GM12873 (cell line): Measurements from ENCODE around the gene CHMP4B.

Experiments
- TF ChIP-seq, protein P1 (sequence below): IDR thresholded peaks from 2 replicates; pipeline ENCODE4 v1.5.1; 2012; ENCODE audit warnings: low read depth, mild to moderate bottlenecking, moderate library complexity, low read length, control low read depth; ENCODE audit not compliant: insufficient read depth; ENCODE audit errors: missing control alignments

Gene CHMP4B

DNA sequence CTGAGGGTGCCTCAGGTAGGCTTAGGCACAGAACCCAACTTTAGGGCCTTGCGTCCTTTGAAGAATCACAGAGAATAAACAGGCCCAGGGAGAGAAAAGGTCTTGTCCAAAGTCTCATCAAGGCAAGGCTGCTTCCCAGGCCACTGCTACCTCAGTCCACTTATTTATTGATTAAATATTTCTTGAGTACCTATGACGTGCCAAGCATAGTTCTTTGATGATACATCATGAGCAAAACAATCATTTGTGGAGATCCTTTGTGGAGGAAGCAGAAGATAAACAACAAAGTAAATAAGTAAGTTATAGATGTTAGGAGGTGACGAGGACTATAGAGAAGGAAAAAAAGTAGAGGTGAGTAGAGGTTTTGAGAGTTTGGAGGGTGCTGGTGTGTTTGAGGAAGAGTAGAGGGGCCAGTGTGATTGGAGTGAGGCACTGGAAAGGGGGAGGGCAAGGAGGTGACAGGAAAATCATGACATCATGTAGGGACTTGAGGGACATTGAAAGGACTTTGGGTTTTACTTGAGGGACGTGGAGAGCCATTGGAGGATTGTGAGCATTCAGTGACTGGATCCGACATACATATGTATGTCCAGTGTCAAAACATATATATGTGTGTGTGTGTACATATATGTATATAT is 14.1 kb upstream of the CHMP4B start:
- TF ChIP-seq, protein P1, sequence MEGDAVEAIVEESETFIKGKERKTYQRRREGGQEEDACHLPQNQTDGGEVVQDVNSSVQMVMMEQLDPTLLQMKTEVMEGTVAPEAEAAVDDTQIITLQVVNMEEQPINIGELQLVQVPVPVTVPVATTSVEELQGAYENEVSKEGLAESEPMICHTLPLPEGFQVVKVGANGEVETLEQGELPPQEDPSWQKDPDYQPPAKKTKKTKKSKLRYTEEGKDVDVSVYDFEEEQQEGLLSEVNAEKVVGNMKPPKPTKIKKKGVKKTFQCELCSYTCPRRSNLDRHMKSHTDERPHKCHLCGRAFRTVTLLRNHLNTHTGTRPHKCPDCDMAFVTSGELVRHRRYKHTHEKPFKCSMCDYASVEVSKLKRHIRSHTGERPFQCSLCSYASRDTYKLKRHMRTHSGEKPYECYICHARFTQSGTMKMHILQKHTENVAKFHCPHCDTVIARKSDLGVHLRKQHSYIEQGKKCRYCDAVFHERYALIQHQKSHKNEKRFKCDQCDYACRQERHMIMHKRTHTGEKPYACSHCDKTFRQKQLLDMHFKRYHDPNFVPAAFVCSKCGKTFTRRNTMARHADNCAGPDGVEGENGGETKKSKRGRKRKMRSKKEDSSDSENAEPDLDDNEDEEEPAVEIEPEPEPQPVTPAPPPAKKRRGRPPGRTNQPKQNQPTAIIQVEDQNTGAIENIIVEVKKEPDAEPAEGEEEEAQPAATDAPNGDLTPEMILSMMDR: no peak

DNA sequence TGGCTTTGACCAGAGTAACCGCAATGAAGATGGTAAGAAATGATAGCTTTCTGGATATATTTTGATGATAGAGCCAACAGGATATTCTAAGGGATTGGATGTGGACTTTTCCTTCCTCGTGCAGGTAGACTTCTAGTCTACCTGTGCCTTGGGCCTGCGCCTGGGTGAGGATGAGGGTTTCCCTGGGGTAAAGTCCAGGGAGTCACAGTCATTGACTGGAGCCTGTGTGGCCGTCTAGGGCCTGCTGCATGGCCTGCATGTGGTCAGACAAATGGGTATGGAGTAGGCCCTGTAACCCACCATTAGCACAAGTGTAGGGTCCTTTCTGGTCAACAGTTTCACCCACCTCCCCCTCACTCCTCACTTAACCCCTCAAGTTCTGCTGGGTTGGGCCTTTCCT is 12.7 kb upstream of the CHMP4B start:
- TF ChIP-seq, protein P1: no peak

DNA sequence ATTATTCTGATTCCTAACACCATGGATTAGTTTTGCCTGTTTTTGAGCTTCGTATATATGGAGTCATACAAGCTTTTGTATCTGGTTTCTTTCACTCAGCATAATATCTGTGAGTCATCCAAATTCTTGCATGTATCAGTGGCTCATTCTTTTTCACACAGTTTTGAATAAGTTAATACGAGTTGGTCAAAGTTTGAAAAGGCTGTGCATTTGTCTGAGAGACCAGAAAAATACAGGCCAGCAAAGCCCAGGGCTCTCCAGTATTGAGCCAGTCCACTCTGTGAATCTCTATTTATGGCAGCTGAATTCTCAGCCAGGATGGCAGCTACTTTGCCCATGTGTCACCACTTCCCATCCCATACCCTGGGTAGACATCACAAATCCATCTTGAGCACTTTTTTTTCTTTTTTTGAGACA is 7.2 kb upstream of the CHMP4B start:
- TF ChIP-seq, protein P1: no peak

DNA sequence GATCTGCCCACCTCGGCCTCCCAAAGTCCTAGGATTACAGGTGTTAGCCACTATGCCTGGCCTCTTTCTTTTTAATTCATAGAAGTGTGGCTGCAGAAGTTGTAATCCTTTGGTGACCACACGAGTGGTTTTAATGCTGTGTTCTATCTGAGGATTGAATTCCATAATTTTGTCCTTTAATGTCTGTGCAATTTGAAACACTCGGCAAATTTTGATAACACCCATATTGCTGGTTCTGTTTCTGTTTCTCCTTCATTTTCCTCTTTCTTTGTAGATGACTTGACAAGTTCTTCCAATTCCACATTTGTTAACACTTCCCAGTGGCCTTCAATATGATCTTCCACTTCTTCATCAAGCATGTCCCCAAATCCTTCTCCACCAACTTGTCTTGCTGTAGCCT is 2.8 kb upstream of the CHMP4B start:
- TF ChIP-seq, protein P1: no peak

DNA sequence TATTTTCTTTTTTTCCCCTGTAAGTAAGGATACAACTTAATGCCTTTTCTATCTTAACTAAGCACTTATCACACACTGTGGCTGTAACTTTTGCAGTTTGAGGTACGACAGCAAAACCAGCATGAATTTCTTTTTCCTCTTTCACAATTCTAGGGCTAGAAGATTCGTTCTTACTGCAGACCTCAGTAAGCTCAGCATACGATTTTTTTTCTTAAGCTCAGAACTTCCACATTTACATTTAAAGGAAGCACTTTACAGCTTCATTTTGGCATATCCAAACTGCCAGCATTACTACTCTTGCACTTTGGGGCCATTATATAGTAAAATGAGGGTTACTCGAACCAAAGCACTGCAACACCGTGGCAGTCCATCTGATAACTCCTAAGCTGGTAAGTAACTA is 889 bp upstream of the CHMP4B start:
- TF ChIP-seq, protein P1: no peak

DNA sequence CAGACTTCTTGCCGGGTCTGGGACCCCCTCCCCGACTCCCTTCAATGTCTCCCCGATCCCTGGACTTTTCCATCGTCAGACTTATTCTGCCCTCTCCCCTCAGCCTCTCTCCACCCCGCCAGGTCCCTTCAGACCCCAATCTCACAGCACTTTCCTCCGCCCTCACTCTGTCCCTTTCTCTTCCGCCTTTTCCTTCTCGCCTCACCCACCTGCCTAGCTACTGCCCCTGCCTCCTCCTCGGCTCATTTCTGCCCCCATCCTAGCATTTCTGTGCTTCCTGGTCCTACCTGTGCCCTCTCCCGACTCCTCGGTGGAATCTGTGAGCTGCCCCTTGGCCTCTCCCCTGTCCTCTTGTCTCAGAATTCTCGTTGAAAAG is 616 bp downstream of the CHMP4B start:
- TF ChIP-seq, protein P1: no peak

DNA sequence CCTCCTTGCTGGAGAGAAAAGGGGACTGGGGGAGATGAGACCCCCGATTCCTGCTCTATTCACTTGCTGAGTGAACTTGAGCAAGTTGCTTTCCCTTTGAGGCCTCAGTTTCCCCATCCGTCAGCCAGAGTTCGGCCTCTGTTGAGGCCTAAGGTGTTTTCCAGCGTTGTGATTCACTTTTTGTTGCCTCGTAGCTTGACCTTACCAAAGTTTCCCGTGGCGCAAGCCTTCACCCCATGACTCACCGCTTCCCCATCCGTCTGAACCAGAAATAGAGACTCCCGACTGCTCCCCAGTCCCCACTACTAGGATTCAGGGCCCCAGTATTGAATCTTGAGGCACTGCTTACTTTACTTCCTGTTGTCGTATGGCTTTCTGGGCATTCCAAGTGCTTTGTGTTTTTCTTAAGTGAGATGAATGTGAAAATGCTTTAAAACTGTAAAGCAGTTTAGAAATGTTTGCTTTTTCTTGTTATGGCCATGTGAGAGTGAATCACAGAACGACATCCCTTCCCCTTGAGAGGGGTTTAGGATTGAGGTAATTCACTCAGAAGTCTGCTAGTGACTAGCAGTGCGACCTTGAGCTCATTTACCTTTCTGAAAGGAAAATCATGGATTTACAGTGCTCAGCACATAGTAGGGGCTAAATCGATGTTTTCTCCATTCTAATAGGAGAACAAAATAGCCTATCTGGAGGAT is 1.2 kb downstream of the CHMP4B start:
- TF ChIP-seq, protein P1: no peak
